Esophagus muscularis mucosa (tissue), 4 donors: ENCODE results near the gene FIS1.

Experiments used
- CTCF ChIP-seq, 3 experiments: fragments of 200-600 bp in 2 of 3; fragments of 450-650 bp in 1 of 3; sonication (generic) in 2 of 3; IDR thresholded peaks; one replicate each; pipeline ENCODE4 v1.5.1; 2017 to 2019; ENCODE audit warnings: antibody characterized with exemption in 3 of 3, mild to moderate bottlenecking in 2 of 3, moderate library complexity in 1 of 3
- EP300 ChIP-seq: sonication (generic); formaldehyde crosslinking; IDR thresholded peaks from one replicate; pipeline ENCODE4 v1.6.1; 2017; ENCODE audit warnings: antibody characterized with exemption
- POLR2A ChIP-seq: fragments of 450-650 bp; IDR thresholded peaks from one replicate; pipeline ENCODE4 v1.6.1; 2017; ENCODE audit warnings: antibody characterized with exemption, moderate library complexity, mild to moderate bottlenecking, low read depth
- POLR2AphosphoS5 ChIP-seq, 2 donors: sonication (generic); formaldehyde crosslinking; IDR thresholded peaks; one replicate each; pipeline ENCODE4 v1.6.1; 2017; ENCODE audit warnings: antibody characterized with exemption in 2 of 2

- TF ChIP-seq POLR2A (no peak), CTCF (IDR thresholded peaks at IDR 0.05) (peak in 2 of 3 experiments; percentile 6 to 24), POLR2AphosphoS5 (IDR thresholded peaks at IDR 0.05) (no peak), EP300 (no peak)
Observed at GRCh38 chr7:101235050-101235449, 9.8 kb downstream of the FIS1 start.
